Measurements from ENCODE around the gene USP10.

GRCh38 chr16:84665359-84665758 is 34.4 kb upstream of the USP10 start:
- TF ChIP-seq CTCF (conservative IDR thresholded peaks at IDR 0.05 in 1 of 2, IDR thresholded peaks at IDR 0.05 in 1 of 2; ENCODE audit: extremely low read depth in 1 of 2, insufficient read depth in 1 of 2, low read depth in 1 of 2, low read length in 2 of 2) (no peak), EZH2 (IDR thresholded peaks at IDR 0.05; ENCODE audit: borderline replicate concordance, low read length) (no peak)

Measured in mammary epithelial cell (primary cell).